HG03103 (cell line): ENCODE data around the gene RALBP1.
A peak's percentile ranks its signal among the peaks of the same experiment; 100 is the strongest.
"Not testable (repeated sequence)": the region's sequence is repeated elsewhere in the genome, so short reads cannot be mapped to it uniquely, and the experiment has no call there.

ENCODE experiments used
- ATAC-seq: cut with Tn5 transposase; IDR thresholded peaks from one replicate; pipeline ENCODE4 v1.9.1; 2021; ENCODE audit warnings: low read depth; ENCODE audit not compliant: unreplicated experiment

Gene RALBP1

GRCh38 chr18:9453283-9453682, 22.0 kb upstream of the RALBP1 start:
- ATAC-seq: no peak

- ATAC-seq: no peak
Measured at GRCh38 chr18:9454061-9454703, 21.1 kb upstream of the RALBP1 start.

- no peak for ATAC-seq
Measured at GRCh38 chr18:9455718-9456511, 19.4 kb upstream of the RALBP1 start.

- no peak for ATAC-seq
Measured at GRCh38 chr18:9466127-9466526, 9.2 kb upstream of the RALBP1 start.

GRCh38 chr18:9466846-9467245, 8.5 kb upstream of the RALBP1 start:
- no peak for ATAC-seq

GRCh38 chr18:9468998-9469397, 6.3 kb upstream of the RALBP1 start:
- ATAC-seq: no peak

- no peak for ATAC-seq
Measured at GRCh38 chr18:9469685-9470084, 5.6 kb upstream of the RALBP1 start.

GRCh38 chr18:9474108-9474982, 968 bp upstream of the RALBP1 start:
- peak; percentile 6 for ATAC-seq

- ATAC-seq: peak; percentile 17
Measured at GRCh38 chr18:9475643-9476591, 604 bp downstream of the RALBP1 start.

- not testable (repeated sequence) for ATAC-seq
Measured at GRCh38 chr18:9476949-9477348, 1.6 kb downstream of the RALBP1 start.

- ATAC-seq: no peak
Measured at GRCh38 chr18:9477509-9477908, 2.2 kb downstream of the RALBP1 start.

- no peak for ATAC-seq
Measured at GRCh38 chr18:9478545-9478944, 3.2 kb downstream of the RALBP1 start.

- ATAC-seq: no peak
Measured at GRCh38 chr18:9482790-9483189, 7.5 kb downstream of the RALBP1 start.

- no peak for ATAC-seq
Measured at GRCh38 chr18:9483526-9483925, 8.2 kb downstream of the RALBP1 start.

GRCh38 chr18:9484856-9485255, 9.5 kb downstream of the RALBP1 start:
- ATAC-seq: not testable (repeated sequence)

- ATAC-seq: no peak
Measured at GRCh38 chr18:9488538-9488937, 13.2 kb downstream of the RALBP1 start.

GRCh38 chr18:9494778-9495331, 19.5 kb downstream of the RALBP1 start:
- ATAC-seq: peak; percentile 84

- ATAC-seq: no peak
Measured at GRCh38 chr18:9495465-9495864, 20.2 kb downstream of the RALBP1 start.

GRCh38 chr18:9495916-9496705, 20.8 kb downstream of the RALBP1 start:
- ATAC-seq: no peak
